GM21825 (cell line): ENCODE measurements around the gene CYTH4.
"Not testable (repeated sequence)": the region's sequence is repeated elsewhere in the genome, so short reads cannot be mapped to it uniquely, and the experiment has no call there.

Source experiments
- ATAC-seq: cut with Tn5 transposase; IDR thresholded peaks from one replicate; pipeline ENCODE4 v1.9.1; 2021; ENCODE audit warnings: mild to moderate bottlenecking, moderate library complexity; ENCODE audit not compliant: unreplicated experiment

Gene CYTH4

DNA sequence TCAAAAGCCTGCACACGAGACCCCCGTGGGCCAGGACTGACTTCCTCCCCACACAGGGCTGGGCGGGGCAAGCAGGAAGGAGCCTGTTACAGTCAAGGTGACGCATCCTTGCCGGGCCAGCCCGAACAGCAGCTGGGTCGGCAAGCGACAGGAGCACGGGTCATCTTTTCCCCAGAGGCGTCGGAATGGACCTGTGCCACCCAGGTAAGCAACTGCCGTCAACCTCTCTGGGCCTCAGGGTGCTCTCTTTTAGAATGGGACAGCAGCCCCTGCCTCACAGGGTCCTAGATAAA, at the start of gene CYTH4:
Gene CYTH4 (plus strand): TSS at position 124 of the 293 bp plus-strand sequence. CDS start 62 bp downstream, at position 186.
- ATAC-seq, result peak; percentile 54

GRCh38 chr22:37233371-37233750, 48.9 kb upstream of the CYTH4 start:
- ATAC-seq, result not testable (repeated sequence)

GRCh38 chr22:37233751-37234631, 48.3 kb upstream of the CYTH4 start:
- ATAC-seq, result no peak

DNA sequence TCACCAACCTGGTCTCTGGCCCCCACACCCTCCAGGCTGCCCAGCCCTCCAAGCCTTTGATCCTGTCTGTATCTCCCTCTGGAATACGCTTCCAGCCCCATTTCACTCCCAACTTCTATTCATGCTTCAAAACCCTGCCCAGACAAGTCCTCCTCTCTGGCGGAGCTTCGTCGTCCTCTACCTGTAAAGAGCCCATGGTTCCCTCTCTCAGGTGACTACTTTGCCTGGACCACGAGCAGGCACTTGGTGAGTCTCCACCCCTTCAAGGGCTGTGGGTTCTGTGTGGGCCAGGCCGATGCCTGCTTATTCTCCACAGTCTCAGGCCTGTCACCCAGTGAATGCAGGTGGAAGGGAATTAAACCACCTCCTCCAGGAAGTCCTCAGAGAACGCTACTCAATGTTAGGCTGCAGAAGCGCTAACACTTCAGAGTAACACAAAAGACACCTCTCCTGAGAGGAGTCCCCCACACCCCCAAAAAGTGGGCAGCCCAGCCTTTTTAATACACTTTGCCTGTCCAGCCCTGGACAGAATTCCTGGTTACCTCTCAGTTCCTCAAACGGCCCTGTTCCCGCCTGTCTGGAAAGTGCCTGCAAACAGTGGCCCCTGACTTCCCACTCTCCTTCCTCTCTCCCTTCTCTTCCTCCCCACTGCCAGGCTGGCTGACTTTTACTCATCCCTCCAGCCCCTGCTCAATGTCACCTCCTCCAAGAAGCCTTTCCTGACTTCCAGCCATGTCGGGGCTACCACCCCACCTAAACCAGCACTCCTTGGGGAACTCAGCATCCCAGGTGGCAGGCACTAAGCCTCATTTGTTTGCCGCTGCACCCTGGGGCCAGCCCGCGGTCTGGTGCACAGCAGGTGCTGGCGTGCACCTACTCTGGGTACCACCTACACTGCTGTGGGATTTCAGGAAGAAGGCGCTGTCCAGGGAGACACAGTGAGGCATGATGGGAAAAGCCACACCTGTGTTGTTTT, 47.3 kb upstream of the CYTH4 start:
- no peak for ATAC-seq

GRCh38 chr22:37235897-37236607, 46.3 kb upstream of the CYTH4 start:
- no peak for ATAC-seq

GRCh38 chr22:37237371-37238268, 44.7 kb upstream of the CYTH4 start:
- no peak for ATAC-seq

DNA sequence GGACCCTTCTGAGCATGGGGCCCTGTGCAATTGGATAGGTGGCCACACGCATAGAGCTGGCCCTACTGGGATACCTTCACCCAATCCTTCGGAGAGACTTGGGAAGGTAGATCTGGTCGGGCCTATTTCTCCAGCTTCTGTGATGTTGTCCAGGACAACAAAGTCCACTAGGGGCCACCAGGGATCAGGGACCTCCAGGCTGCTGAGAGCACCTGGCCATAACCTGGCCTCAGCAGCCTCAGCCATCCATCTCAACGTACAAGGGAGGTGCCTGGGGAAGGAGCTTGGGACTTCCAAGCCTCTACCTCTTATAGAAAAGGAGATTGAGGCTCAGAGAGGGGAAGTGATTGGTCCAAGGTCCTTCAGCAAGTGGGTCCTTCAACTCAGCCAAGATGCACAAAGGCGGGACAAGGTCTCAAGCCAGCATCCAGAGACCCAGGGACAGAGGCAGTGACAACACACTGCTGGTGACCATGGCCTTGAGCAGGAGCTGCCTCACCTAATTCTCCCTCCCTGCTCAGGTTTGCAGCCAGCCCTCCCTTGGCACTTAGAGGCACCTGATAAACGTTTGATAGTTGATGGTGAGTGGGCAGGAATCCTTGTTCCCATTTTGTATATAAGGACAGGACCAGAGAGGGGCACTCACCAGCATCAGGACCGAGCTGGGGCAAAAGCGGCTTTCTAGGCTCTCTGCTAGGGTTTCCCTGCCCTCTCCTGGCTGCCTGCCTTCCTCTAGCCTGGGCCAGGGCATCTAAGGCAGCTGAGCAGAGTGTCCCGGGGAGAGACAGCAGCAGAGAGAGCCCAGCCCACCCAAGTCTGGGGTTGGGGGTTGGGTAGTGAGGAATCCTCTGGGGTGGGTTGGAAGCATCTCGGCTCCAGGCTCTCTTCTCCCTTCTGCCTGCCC, 42.7 kb upstream of the CYTH4 start:
- ATAC-seq, result no peak

GRCh38 chr22:37240240-37240940, 41.9 kb upstream of the CYTH4 start:
- ATAC-seq, result no peak

DNA sequence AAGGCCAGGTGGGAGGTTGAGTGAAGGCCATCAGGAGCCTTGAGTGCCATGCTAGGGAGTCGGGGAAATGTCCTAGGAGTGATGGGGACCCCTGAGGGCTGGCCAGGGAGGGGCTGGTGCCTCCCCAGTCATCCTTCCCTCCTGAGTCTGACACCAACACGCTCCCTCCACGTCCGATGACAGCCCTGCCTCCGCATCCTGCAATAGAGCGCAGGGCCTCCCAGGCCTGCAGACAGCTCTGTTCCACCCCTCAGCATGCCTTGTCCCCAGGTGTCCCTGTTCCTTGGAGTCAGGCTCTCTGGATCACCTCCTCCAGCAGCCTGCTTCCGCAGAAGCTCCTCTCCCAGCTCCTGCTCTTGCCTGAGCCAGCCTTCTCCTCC, 41.4 kb upstream of the CYTH4 start:
- no peak for ATAC-seq

GRCh38 chr22:37241351-37242142, 40.8 kb upstream of the CYTH4 start:
- no peak for ATAC-seq

DNA sequence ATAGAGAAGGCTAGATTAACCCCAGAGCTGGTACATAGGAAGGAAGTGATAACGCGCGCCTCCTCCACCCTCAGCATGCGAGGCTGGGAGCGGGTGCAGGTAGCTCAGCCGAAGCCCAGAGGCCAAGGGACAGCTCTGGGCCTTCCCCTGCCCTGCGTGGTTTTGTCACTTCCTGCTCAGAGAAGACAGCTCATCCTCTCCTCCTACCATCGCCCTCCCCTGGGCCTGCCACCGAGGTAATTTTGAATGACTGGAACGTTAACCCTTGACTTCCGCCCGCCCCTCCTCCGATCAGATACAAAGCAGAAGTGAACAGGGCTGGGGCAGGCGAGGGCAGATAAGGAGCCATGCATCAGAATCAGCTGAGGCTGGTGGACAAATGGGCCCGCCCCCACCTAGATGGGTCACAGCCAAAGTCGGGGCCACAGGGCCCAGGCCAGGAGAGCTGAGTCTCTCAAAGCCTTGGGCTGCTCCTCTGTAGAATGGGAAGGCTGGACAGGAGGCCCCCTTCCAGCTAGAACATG, 39.9 kb upstream of the CYTH4 start:
- peak; percentile 60 for ATAC-seq

GRCh38 chr22:37243402-37244113, 38.8 kb upstream of the CYTH4 start:
- peak; percentile 4 for ATAC-seq

GRCh38 chr22:37244114-37244921, 38.0 kb upstream of the CYTH4 start, which contains the start of gene RAC2:
RAC2 (minus strand) TSS chr22:37244269; CDS start chr22:37244148, 121 bp downstream.
- peak; percentile 48 for ATAC-seq

DNA sequence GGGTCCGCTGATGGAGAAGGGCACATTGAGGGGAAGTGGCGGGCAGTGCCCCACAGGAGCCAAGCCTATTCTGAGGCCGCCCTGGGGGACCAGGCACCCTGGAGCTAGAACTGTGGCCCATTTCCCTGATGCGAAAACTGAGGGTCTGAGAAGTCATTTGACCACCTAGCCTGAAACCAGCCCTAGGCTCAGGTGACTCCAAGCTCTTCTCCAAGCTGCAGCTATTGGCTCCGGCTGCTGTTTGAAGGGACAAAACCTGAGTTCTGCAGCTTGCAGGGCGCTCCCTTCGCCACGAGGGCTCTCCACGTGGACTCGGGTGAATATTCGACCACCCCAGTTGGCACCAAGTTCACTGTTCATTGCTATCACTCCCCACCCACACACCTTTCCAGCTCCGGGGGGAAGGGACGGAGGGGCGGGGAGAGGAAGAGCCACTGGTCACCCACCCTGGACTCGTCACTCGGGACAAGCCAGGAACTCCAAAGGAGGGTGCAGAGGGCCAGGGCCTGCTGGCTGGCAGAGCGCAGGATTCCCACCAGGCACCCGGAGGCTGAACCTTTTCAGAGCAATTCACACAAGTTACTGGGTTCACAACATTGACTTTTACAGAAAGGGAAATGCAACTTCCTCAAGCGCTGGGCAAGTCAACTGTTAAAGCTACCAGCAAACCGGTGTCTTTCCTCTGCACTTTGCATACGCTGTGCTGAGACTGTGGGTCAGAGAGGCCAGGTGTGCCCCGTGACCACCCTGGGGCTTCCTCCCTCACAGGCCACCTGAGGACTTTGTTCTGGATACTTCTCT, 37.2 kb upstream of the CYTH4 start:
- peak; percentile 34 for ATAC-seq

GRCh38 chr22:37245740-37246139, 36.6 kb upstream of the CYTH4 start:
- ATAC-seq, result no peak
